ENCODE measurements around the gene KAZN. TPM values are rescaled to one million over a fixed set of nuclear protein-coding genes. Genes with fewer than 3 reads are reported as not detected.

KAZN gene
- total and polyA plus RNA-seq, 8 donors = 11.1 to 37.5 (median 30.2) TPM

- ATAC-seq = no peak
- DNase-seq = no peak
- Histone ChIP-seq H3K9me3 (no peaks in the 10 kb centered on the region), H3K27ac (no peak overlapping the region), H3K4me3 (no peak overlapping the region), H3K36me3 (no peaks in the 10 kb centered on the region), H3K4me1 (no peaks in the 10 kb centered on the region), H3K27me3 (peaks cover 5 to 64% of the 10 kb centered on the region in 2 donors)
- intact Hi-C loops (cut with DNase I) = no loop called here
- TF ChIP-seq CTCF (IDR thresholded peaks at IDR 0.05) = no peak
These were observed 5.2 kb upstream of the KAZN start for GRCh38 chr1:14593302-14593701.

- ATAC-seq = no peak
- DNase-seq = no peak
- no peak overlapping the region for H3K4me3 ChIP-seq
- no peaks in the 10 kb centered on the region for H3K9me3 ChIP-seq
- intact Hi-C loops (cut with DNase I) = no loop called here
- H3K4me1 ChIP-seq = peaks cover 0 to 2% of the 10 kb centered on the region in 2 donors
- H3K27ac ChIP-seq = no peak overlapping the region
- H3K27me3 ChIP-seq = peaks cover 12 to 71% of the 10 kb centered on the region in 2 donors
- no peak for TF ChIP-seq CTCF (IDR thresholded peaks at IDR 0.05)
- no peaks in the 10 kb centered on the region for H3K36me3 ChIP-seq
These were observed 4.4 kb upstream of the KAZN start for GRCh38 chr1:14594045-14594444.

GRCh38 chr1:14596591-14596990 is 1.9 kb upstream of the KAZN start:
- Histone ChIP-seq H3K27ac (no peak overlapping the region), H3K9me3 (no peaks in the 10 kb centered on the region), H3K27me3 (peaks cover 35 to 96% of the 10 kb centered on the region in 2 donors), H3K4me3 (no peak overlapping the region), H3K4me1 (peaks cover 0 to 7% of the 10 kb centered on the region in 2 donors), H3K36me3 (no peaks in the 10 kb centered on the region)
- ATAC-seq = no peak
- no peak for DNase-seq
- TF ChIP-seq CTCF (IDR thresholded peaks at IDR 0.05) = no peak
- intact Hi-C loops (cut with DNase I) = no loop called here

GRCh38 chr1:14597343-14598006 is 1.0 kb upstream of the KAZN start:
- intact Hi-C loops (cut with DNase I) = no loop called here

More at GRCh38 chr1:14597343-14598006, 1.0 kb upstream of the KAZN start:
- DNase-seq (peak in 2 of 4 donors; percentile 28 to 52), ATAC-seq (no peak)
- Histone ChIP-seq H3K4me3 (no peak overlapping the region), H3K4me1 (peaks cover 0 to 7% of the 10 kb centered on the region in 2 donors), H3K9me3 (no peaks in the 10 kb centered on the region), H3K27me3 (peaks cover 40 to 98% of the 10 kb centered on the region in 2 donors), H3K36me3 (no peaks in the 10 kb centered on the region), H3K27ac (no peak overlapping the region)
- no peak for TF ChIP-seq CTCF (IDR thresholded peaks at IDR 0.05)

All from left lung (tissue), 10 donors.